DOHH2 (cell line): Measurements from ENCODE around the gene PDGFC.

ENCODE experiments used
- H3F3A ChIP-seq: fragments of 200-600 bp; sonication (generic), shearing (Covaris generic); 2 replicates; pipeline ENCODE4 v1.6.0; 2016; ENCODE audit warnings: antibody characterized with exemption, mild to moderate bottlenecking; ENCODE audit not compliant: control insufficient read depth, insufficient read depth
- H3K27ac ChIP-seq: fragments of 200-600 bp; sonication (generic); 2 replicates; pipeline ENCODE4 v1.5.1; 2014; ENCODE audit warnings: low read depth, mild to moderate bottlenecking, low read length, moderate library complexity
- H3K27me3 ChIP-seq: fragments of 200-600 bp; sonication (generic); 2 replicates; pipeline ENCODE4 v1.6.1; 2014; ENCODE audit warnings: mild to moderate bottlenecking, low read length, mixed read lengths; ENCODE audit not compliant: control insufficient read depth
- H3K36me3 ChIP-seq: fragments of 200-600 bp; sonication (generic); 2 replicates; pipeline ENCODE4 v1.6.1; 2014; ENCODE audit warnings: mild to moderate bottlenecking, low read length, moderate library complexity, mixed read lengths; ENCODE audit not compliant: control insufficient read depth
- H3K4me1 ChIP-seq: fragments of 200-600 bp; sonication (generic); 2 replicates; pipeline ENCODE4 v1.6.1; 2014; ENCODE audit warnings: mild to moderate bottlenecking, low read length, mixed read lengths; ENCODE audit not compliant: control insufficient read depth
- H3K4me2 ChIP-seq: fragments of 200-600 bp; sonication (generic); 2 replicates; pipeline ENCODE4 v1.6.0; 2014; ENCODE audit warnings: mild to moderate bottlenecking, low read length, moderate library complexity
- H3K4me3 ChIP-seq: fragments of 200-600 bp; sonication (generic); 2 replicates; pipeline ENCODE4 v1.5.1; 2014; ENCODE audit warnings: mild to moderate bottlenecking, low read length, mixed read lengths
- H3K79me2 ChIP-seq: fragments of 200-600 bp; sonication (generic); 2 replicates; pipeline ENCODE4 v1.6.1; 2014; ENCODE audit warnings: mild to moderate bottlenecking, low read length, mixed read lengths; ENCODE audit not compliant: control insufficient read depth
- H3K9me2 ChIP-seq: fragments of 200-600 bp; sonication (generic); replicated peaks from 2 replicates; pipeline ENCODE4 v1.6.1; 2014; ENCODE audit warnings: mild to moderate bottlenecking, low read length, mixed read lengths; ENCODE audit not compliant: control insufficient read depth
- H3K9me3 ChIP-seq: fragments of 200-600 bp; sonication (generic); 2 replicates; pipeline ENCODE4 v1.6.1; 2014; ENCODE audit warnings: antibody characterized with exemption, low read length, mixed read lengths; ENCODE audit not compliant: control insufficient read depth, insufficient read depth
- H4K20me1 ChIP-seq: fragments of 200-600 bp; sonication (generic); 2 replicates; pipeline ENCODE4 v1.6.0; 2014; ENCODE audit warnings: low read depth, mild to moderate bottlenecking, antibody characterized with exemption, low read length, moderate library complexity; ENCODE audit not compliant: control insufficient read depth, insufficient read depth
- CTCF ChIP-seq: fragments of 200-600 bp; sonication (generic); IDR thresholded peaks from one replicate; pipeline ENCODE4 v1.5.1; 2014; ENCODE audit warnings: antibody characterized with exemption, mild to moderate bottlenecking, low read depth, low read length; ENCODE audit not compliant: poor library complexity, severe bottlenecking
- EZH2phosphoT487 ChIP-seq: fragments of 200-600 bp; sonication (generic); IDR thresholded peaks from 2 replicates; pipeline ENCODE4 v1.6.1; 2017; ENCODE audit warnings: borderline replicate concordance, mild to moderate bottlenecking, antibody characterized with exemption, low read length, moderate library complexity, mixed read lengths

PDGFC gene

GRCh38 chr4:156894234-156894633, 77.4 kb downstream of the PDGFC start:
- Histone ChIP-seq H3K9me3 (no peaks in the 10 kb centered on the region), H3K4me2 (no peak overlapping the region), H3K79me2 (no peaks in the 10 kb centered on the region), H4K20me1 (no peaks in the 10 kb centered on the region), H3K9me2 (no peaks in the 10 kb centered on the region), H3K27ac (no peak overlapping the region), H3K27me3 (no peaks in the 10 kb centered on the region), H3K36me3 (no peaks in the 10 kb centered on the region), H3K4me1 (no peaks in the 10 kb centered on the region), H3F3A (no peaks in the 10 kb centered on the region), H3K4me3 (no peak overlapping the region)
- TF ChIP-seq EZH2phosphoT487 (no peak), CTCF (no peak)

- Histone ChIP-seq H3K27me3 (no peaks in the 10 kb centered on the region), H4K20me1 (no peaks in the 10 kb centered on the region), H3K36me3 (no peaks in the 10 kb centered on the region), H3K9me3 (no peaks in the 10 kb centered on the region), H3K27ac (no peak overlapping the region), H3K4me2 (no peak overlapping the region), H3F3A (no peaks in the 10 kb centered on the region), H3K9me2 (no peaks in the 10 kb centered on the region), H3K4me1 (no peaks in the 10 kb centered on the region), H3K79me2 (no peaks in the 10 kb centered on the region), H3K4me3 (no peak overlapping the region)
- TF ChIP-seq EZH2phosphoT487 (no peak), CTCF (no peak)
Observed at GRCh38 chr4:156892805-156893204, 78.8 kb downstream of the PDGFC start.

- H3K27ac ChIP-seq = no peak overlapping the region
- no peaks in the 10 kb centered on the region for H3K36me3 ChIP-seq
- H3K4me2 ChIP-seq = no peak overlapping the region
- H3K27me3 ChIP-seq = no peaks in the 10 kb centered on the region
- no peak for TF ChIP-seq EZH2phosphoT487
- no peak for TF ChIP-seq CTCF
- no peaks in the 10 kb centered on the region for H3K9me3 ChIP-seq
- H3K9me2 ChIP-seq = no peaks in the 10 kb centered on the region
- H4K20me1 ChIP-seq = no peaks in the 10 kb centered on the region
- H3K4me1 ChIP-seq = no peaks in the 10 kb centered on the region
- no peak overlapping the region for H3K4me3 ChIP-seq
- H3K79me2 ChIP-seq = no peaks in the 10 kb centered on the region
- no peaks in the 10 kb centered on the region for H3F3A ChIP-seq
Observed at GRCh38 chr4:156889616-156890594, 81.7 kb downstream of the PDGFC start.
